ENCODE results near the gene RAB12. TPM values are rescaled to one million over a fixed set of nuclear protein-coding genes. Genes with fewer than 3 reads are reported as not detected.
A peak's percentile ranks its signal among the peaks of the same experiment; 100 is the strongest.

RAB12 gene
- total RNA-seq, 2 experiments from 2014 or later, result 20.6 to 34.0 TPM

DNA sequence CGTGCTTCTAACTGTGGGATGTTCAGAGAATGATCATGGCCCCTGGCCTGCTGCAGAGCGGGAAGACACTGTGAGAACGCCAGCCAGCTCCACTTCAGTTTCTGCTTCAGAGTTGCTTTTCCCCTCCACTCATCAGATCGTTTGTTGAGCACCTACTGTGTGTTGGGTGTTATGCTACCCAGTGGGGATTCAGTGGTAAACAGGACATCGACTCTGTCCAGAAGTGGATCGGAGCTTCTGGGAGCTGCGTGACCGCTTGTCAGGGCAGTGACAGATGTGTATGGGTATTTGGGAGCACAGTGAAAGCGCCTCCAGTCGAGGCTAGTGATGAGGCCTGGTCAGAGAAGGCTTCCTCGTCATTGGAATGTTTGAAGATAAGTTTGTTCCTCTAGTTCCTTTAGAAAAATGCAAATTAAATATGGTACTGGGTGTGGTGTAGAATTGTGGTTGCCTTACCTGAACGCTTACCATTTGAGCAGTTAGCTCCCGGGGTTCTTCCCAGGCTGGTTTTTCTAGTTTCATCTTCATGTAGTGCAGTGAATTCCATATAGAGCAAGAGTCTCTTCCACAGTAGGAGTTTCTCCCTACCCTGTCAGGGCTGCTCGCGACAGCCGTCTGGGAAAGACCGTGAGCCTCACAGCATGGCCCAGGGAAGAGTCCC lies 2.8 kb downstream of the RAB12 start:
- Histone ChIP-seq H3K79me2 (ENCODE audit: insufficient read depth, low read depth, low read length) (peaks cover 73% of the 10 kb centered on the region), H3K36me3 (ENCODE audit: insufficient read depth, low read length) (peaks cover 59% of the 10 kb centered on the region), H3K4me1 (ENCODE audit: insufficient read depth, low read length, poor library complexity, severe bottlenecking) (peaks cover 52% of the 10 kb centered on the region), H3K4me2 (ENCODE audit: low read length) (peak overlapping the region; percentile 91), H3K27ac (ENCODE audit: low read depth, low read length, poor library complexity, severe bottlenecking) (no peak overlapping the region), H3K9me3 (ENCODE audit: low read length) (0 out of 2 replicates have a peak, but pooled peaks cover 9% of the 10 kb centered on the region), H3K4me3 (ENCODE audit: low read depth, low read length, poor library complexity, severe bottlenecking) (peak overlapping the region; percentile 89), H3K9me2 (ENCODE audit: insufficient read depth, low read length) (no peaks in the 10 kb centered on the region), H4K20me1 (ENCODE audit: insufficient read depth, low read length) (peaks cover 38% of the 10 kb centered on the region), H2AFZ (ENCODE audit: low read length) (no peak overlapping the region)
- intact Hi-C loops (cut with micrococcal nuclease; ENCODE audit: unreplicated experiment), result loop anchor here (5.0 kb wide), 1 partner anchor 535 kb away; no protein-coding TSS in a partner anchor
- DNase-seq (ENCODE audit: low spot score), result no peak
- ChIA-PET POLR2A (no interaction called here), CTCF (ENCODE audit: unreplicated experiment) (no interaction called here)
- no TSS peak for BruUV-seq (replicated peaks)
- no peak for TF ChIP-seq EZH2phosphoT487 (IDR thresholded peaks at IDR 0.05; ENCODE audit: borderline replicate concordance, low read depth, low read length)
- TF ChIP-seq, protein P1, sequence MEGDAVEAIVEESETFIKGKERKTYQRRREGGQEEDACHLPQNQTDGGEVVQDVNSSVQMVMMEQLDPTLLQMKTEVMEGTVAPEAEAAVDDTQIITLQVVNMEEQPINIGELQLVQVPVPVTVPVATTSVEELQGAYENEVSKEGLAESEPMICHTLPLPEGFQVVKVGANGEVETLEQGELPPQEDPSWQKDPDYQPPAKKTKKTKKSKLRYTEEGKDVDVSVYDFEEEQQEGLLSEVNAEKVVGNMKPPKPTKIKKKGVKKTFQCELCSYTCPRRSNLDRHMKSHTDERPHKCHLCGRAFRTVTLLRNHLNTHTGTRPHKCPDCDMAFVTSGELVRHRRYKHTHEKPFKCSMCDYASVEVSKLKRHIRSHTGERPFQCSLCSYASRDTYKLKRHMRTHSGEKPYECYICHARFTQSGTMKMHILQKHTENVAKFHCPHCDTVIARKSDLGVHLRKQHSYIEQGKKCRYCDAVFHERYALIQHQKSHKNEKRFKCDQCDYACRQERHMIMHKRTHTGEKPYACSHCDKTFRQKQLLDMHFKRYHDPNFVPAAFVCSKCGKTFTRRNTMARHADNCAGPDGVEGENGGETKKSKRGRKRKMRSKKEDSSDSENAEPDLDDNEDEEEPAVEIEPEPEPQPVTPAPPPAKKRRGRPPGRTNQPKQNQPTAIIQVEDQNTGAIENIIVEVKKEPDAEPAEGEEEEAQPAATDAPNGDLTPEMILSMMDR (conservative IDR thresholded peaks at IDR 0.05; ENCODE audit: low read length), result no peak

DNA sequence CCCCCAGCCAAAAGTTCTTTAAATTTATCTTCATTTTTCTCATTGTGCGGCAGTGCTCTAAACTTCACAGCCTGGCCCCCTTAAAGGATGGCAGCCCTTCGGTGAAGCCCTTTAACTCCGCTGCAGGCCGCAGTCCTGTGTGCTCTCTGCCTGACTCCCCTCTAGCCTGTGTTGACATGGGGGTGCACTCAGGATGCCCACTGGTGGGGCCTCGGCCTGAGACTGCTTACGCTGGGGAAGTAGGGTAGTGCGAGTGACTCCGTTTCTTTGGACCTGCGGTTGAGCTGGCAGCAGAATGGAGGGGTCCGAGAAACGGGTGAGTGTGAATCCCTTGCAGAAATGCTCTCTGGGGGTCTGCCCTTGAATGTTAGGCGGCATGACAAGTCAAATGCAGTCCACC lies 5.6 kb downstream of the RAB12 start:
- Histone ChIP-seq H3K79me2 (ENCODE audit: insufficient read depth, low read depth, low read length) (peaks cover 98% of the 10 kb centered on the region), H3K4me2 (ENCODE audit: low read length) (no peak overlapping the region), H3K36me3 (ENCODE audit: insufficient read depth, low read length) (peaks cover 88% of the 10 kb centered on the region), H3K9me3 (ENCODE audit: low read length) (0 out of 2 replicates have a peak, but pooled peaks cover 9% of the 10 kb centered on the region), H4K20me1 (ENCODE audit: insufficient read depth, low read length) (peaks cover 37% of the 10 kb centered on the region), H3K9me2 (ENCODE audit: insufficient read depth, low read length) (no peaks in the 10 kb centered on the region), H3K4me3 (ENCODE audit: low read depth, low read length, poor library complexity, severe bottlenecking) (no peak overlapping the region), H3K4me1 (ENCODE audit: insufficient read depth, low read length, poor library complexity, severe bottlenecking) (peaks cover 31% of the 10 kb centered on the region), H3K27ac (ENCODE audit: low read depth, low read length, poor library complexity, severe bottlenecking) (no peak overlapping the region), H2AFZ (ENCODE audit: low read length) (no peak overlapping the region)
- no peak for TF ChIP-seq EZH2phosphoT487 (IDR thresholded peaks at IDR 0.05; ENCODE audit: borderline replicate concordance, low read depth, low read length)
- TF ChIP-seq, protein P1 (conservative IDR thresholded peaks at IDR 0.05; ENCODE audit: low read length), result no peak
- no peak for DNase-seq (ENCODE audit: low spot score)
- CTCF ChIA-PET (ENCODE audit: unreplicated experiment), result no interaction called here
- POLR2A ChIA-PET, result interaction anchor here (0.6 kb wide), 2 partner anchors 9 to 249 kb away, joined by 3 read pairs; no protein-coding TSS in a partner anchor
- no TSS peak for BruUV-seq (replicated peaks)
- intact Hi-C loops (cut with micrococcal nuclease; ENCODE audit: unreplicated experiment), result loop anchor here (5.0 kb wide), 1 partner anchor 532 kb away; no protein-coding TSS in a partner anchor

DNA sequence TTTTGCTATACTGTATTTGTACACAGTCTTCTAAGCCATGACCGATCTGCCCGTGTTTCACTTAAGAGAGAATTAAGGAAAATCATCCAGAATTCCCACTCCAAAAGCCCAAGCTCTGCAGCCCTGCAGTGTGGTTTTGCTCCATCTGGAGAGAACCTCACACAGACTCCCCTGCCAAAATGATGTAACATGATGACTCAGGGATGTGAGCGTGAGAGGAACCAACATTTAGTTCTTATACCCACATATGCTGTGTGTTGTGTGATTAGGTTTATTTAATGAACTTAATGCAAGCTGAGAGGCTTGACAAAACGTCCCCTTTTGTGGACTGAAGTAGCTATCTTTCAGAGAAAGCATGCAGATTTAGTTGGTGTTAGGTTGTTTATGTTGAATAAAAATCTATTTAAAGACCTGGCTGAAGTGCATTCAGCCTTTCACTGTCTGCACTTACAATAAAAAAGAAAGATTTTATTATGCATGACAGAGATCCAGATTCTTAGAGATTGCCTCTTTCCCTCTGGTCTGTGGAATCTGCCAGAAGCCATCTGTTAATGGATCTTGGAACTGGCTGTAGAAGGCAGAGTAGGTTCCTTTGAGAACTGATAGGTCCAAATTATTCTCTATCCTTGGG lies 6.3 kb downstream of the RAB12 start:
- H3K4me2 ChIP-seq (ENCODE audit: low read length), result no peak overlapping the region
- peaks cover 98% of the 10 kb centered on the region for H3K79me2 ChIP-seq (ENCODE audit: insufficient read depth, low read depth, low read length)
- CTCF ChIA-PET (ENCODE audit: unreplicated experiment), result no interaction called here
- intact Hi-C loops (cut with micrococcal nuclease; ENCODE audit: unreplicated experiment), result no loop called here
- H3K9me3 ChIP-seq (ENCODE audit: low read length), result 0 out of 2 replicates have a peak, but pooled peaks cover 9% of the 10 kb centered on the region
- H3K9me2 ChIP-seq (ENCODE audit: insufficient read depth, low read length), result no peaks in the 10 kb centered on the region
- BruUV-seq (replicated peaks), result no TSS peak
- no peak overlapping the region for H2AFZ ChIP-seq (ENCODE audit: low read length)
- no peak overlapping the region for H3K4me3 ChIP-seq (ENCODE audit: low read depth, low read length, poor library complexity, severe bottlenecking)
- POLR2A ChIA-PET, result interaction anchor here (0.6 to 1.0 kb wide), 4 partner anchors 9 to 1159 kb away, joined by 3 read pairs; no protein-coding TSS in a partner anchor
- no peak for DNase-seq (ENCODE audit: low spot score)
- H3K4me1 ChIP-seq (ENCODE audit: insufficient read depth, low read length, poor library complexity, severe bottlenecking), result peaks cover 31% of the 10 kb centered on the region
- H3K27ac ChIP-seq (ENCODE audit: low read depth, low read length, poor library complexity, severe bottlenecking), result no peak overlapping the region
- no peak for TF ChIP-seq EZH2phosphoT487 (IDR thresholded peaks at IDR 0.05; ENCODE audit: borderline replicate concordance, low read depth, low read length)
- TF ChIP-seq, protein P1 (conservative IDR thresholded peaks at IDR 0.05; ENCODE audit: low read length), result no peak
- peaks cover 90% of the 10 kb centered on the region for H3K36me3 ChIP-seq (ENCODE audit: insufficient read depth, low read length)
- H4K20me1 ChIP-seq (ENCODE audit: insufficient read depth, low read length), result peaks cover 30% of the 10 kb centered on the region
